GM18498 (cell line): ENCODE data around the gene MBOAT7.
"Not testable (repeated sequence)": the region's sequence is repeated elsewhere in the genome, so short reads cannot be mapped to it uniquely, and the experiment has no call there.

Experiments used
- ATAC-seq: cut with Tn5 transposase; IDR thresholded peaks from one replicate; pipeline ENCODE4 v1.9.1; 2021; ENCODE audit warnings: mild to moderate bottlenecking, moderate library complexity; ENCODE audit not compliant: unreplicated experiment

MBOAT7 gene

DNA sequence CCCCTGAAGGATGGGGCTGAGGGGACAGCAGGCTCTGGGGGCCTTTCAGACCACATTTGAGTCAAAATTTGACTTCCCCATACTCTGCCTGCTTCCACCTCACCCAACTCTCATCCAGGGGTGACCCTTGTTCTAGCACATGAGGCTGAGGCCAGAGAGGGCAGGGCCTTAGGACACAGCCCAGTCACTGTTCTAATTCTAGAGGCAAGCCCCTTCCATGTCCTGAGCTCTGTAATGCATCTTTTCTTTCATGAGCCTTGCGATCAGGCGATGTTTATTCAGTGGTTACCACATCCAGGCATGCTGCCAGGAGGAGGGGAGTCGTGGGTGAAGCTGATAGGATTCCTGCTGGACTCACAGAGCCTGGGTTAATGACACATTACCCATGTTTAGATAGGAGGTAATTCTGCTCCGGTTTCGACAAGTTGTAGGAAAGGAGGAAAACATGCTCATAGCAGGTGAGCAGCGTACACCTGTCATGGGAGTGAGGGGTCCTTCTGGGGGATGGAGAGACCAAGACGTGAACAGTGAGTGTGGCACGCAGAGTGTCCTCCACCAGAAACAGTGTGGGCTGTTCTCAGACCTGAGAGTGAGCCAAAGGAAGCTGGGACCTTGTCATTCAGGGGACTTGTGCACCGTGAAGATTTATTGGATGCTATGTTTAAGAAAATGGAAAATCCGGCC, 20.6 kb upstream of the MBOAT7 start:
- ATAC-seq = no peak

GRCh38 chr19:54209058-54209810, 19.9 kb upstream of the MBOAT7 start:
- no peak for ATAC-seq

DNA sequence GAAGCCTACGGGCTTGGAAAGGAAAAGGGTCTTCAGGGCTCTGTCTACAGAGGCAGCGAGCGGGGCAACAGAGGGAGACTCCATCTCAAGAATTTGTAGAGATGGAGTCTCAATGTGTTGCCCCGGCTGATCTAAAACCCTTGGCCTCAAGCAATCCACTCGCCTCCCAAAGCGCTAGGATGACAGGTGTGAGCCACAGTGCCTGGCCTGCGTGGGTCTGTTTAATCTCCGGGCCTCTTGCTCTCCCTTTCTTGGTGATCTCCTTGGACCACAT, 19.3 kb upstream of the MBOAT7 start:
- ATAC-seq = no peak

DNA sequence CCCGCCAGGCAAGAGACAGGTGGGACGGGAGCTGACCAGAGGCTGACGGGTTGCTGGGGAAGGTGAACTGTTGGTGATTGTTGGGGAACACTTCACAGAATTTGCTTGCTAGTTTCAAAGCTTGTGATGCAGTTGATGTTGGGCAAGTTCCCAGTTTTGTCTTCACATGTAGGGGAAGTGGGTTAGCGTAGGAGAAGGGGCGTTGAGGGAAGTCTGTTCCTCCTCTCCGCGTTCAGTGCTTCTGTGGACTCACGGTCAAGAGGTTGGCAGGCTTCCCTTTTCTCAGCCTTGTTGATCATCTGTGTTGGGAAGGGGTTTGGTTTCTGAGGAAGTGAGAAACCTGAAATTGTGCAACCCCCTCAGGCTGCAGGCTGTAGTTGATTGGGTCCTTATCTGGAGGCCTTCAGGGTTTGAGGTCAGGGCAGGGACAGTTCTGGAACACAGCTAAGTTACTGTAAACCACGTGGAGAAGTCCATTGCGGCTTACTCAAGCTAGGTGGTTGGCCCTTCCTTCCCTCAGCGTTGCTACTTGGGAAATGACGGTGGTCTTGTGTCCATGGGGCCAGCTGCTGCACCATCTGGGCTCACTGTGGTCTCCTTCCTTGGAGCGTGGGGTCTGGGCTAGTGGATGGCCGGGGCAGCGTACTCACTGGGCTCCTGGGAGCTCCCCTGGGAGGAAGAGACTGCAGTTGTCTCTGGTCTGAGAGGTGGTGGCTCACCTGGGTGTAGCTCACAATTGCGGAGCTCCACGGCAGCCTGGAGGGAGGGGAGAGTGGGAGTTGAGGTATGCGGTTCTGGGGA, 18.8 kb upstream of the MBOAT7 start:
- peak; percentile 40 for ATAC-seq

DNA sequence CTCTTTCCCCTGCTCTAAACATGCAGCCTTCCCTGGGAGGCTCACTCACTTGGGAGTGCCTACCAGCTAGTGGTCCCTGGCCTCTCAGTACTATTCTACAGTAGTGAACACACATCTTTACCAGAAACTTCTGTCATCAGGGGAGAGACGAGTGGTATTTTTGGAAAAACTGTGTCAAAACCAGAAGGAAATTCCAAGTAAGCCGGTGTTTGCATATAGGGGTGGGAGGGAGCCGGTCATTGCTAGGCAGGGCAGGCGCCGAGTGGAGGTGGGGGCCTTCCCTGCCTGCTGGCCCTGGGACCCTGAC, 18.2 kb upstream of the MBOAT7 start:
- ATAC-seq = no peak

DNA sequence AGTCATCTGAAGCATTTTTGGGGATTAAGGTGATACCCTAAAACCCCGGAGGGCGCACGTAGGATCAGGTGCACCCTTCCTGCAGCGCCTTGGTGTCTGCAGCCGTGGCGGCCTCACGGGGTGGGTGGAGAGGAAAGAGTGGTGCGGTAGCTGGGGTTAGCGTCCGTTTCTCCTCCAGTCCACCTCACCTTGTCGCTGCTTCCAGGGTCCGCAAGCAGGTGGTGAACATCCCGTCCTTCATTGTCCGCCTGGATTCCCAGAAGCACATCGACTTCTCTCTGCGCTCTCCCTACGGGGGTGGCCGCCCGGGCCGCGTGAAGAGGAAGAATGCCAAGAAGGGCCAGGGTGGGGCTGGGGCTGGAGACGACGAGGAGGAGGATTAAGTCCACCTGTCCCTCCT, 17.8 kb upstream of the MBOAT7 start:
- not testable (repeated sequence) for ATAC-seq

- ATAC-seq = no peak
These were observed 17.4 kb upstream of the MBOAT7 start for GRCh38 chr19:54206831-54207177.

GRCh38 chr19:54206030-54206830, 16.9 kb upstream of the MBOAT7 start:
- ATAC-seq = no peak

DNA sequence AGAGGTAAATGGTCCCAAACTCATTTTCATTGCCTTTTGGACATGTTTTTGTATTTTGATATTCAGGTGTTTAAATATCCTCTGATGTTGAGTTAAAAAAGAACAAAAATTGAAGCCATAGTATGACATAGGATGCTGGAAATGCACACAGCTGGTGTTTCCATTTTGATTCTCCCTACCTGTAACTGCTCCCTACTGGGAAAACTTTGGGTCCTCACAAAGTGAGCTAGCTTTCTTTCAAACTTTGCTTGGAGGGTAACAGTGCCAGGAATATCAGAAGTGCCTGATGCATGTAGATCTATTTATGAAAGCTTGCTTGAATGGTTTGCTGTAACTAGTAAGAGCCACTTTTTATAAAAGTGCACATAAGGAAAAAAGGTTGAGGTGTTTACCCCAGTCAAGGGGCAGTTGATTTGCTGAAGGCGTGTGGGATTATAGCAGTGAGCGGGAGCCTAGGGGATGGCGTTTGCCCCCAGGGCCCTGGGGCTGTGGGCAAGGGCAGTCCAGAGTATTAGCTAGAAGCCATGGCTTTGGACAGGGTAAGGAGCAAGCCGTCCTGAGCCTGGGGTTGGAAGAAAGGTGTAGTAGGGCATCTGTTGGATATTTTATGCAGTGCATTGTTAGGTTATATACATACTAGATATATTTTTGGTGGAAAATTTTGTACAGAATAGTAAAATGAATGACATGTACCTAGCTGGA, 15.5 kb upstream of the MBOAT7 start:
- ATAC-seq = no peak

- ATAC-seq = no peak
These were observed 13.8 kb upstream of the MBOAT7 start for GRCh38 chr19:54203151-54203611.

- no peak for ATAC-seq
These were observed 12.6 kb upstream of the MBOAT7 start for GRCh38 chr19:54201980-54202379.

DNA sequence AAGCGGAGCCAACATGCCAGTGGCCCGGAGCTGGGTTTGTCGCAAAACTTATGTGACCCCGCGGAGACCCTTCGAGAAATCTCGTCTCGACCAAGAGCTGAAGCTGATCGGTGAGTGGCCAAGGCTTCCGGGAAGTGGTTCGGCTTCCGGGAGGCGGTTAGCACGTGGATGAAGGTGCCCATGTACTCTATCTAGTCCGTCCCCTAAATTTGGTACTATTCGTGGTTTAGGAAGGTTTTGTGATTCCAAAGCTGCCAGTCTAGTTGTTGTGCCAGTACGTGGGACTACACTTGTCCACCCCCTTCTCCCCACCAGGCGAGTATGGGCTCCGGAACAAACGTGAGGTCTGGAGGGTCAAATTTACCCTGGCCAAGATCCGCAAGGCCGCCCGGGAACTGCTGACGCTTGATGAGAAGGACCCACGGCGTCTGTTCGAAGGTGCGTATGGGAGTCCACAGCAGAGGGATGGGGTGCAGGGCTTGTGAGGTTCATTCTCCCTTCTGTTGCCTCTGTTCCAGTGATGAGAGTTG, 11.9 kb upstream of the MBOAT7 start:
- no peak for ATAC-seq

GRCh38 chr19:54199401-54199800, 10.0 kb upstream of the MBOAT7 start:
- no peak for ATAC-seq

DNA sequence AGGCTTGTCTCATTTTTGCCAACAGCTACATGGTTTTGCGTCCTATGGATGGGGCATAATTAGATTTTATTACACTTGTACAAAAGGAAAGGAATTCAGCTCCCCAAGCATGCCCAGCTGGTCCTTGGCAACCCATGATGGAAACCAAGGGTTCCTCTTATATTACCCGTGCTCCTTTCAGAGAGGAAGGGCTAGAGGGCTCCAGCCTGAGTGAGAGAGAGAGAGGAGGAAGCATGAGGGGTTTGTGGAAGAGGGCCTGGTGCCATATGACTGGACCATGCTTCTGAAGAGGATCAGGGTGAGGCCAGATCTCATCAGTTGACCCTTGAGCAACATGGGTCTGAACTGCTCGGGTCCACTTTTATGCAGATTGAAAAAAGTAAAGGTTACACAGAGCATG, 7.7 kb upstream of the MBOAT7 start:
- no peak for ATAC-seq

DNA sequence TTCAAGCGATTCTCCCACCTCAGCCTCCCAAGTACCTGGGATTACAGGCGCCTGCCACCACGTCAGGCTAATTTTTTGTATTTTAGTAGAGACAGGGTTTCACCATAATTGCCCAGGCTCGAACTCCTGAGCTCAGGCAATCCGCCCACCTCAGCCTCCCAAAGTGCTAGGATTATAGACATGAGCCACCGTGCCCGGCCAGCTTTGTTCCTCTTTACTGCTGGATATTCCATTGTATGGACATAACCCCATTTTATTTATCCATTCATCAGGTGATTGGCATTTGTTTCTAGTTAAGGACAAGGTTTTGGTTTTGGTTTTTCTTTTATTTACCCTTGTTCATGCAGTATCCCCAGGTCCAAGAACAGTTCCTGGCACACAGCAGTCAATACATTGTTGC, 7.2 kb upstream of the MBOAT7 start:
- no peak for ATAC-seq

- ATAC-seq = not testable (repeated sequence)
These were observed 5.1 kb upstream of the MBOAT7 start for GRCh38 chr19:54194463-54194862.

DNA sequence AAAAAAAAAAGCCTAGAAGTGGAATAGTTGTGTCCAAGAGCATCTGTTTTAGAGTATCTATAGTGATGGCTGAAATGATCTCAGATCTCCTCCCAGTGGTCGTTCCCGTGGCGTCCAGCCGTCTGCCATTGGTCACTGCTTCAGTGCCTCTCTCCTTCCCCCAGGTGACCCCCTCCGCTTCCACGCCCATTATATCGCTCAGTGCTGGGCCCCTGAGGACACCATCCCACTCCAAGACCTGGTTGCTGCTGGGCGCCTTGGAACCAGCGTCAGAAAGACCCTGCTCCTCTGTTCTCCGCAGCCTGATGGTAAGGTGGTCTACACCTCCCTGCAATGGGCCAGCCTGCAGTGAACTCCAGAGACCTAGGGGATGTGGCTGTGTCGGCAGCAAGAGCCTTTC, 3.6 kb upstream of the MBOAT7 start:
- no peak for ATAC-seq

GRCh38 chr19:54191811-54192453, 2.6 kb upstream of the MBOAT7 start:
- no peak for ATAC-seq

DNA sequence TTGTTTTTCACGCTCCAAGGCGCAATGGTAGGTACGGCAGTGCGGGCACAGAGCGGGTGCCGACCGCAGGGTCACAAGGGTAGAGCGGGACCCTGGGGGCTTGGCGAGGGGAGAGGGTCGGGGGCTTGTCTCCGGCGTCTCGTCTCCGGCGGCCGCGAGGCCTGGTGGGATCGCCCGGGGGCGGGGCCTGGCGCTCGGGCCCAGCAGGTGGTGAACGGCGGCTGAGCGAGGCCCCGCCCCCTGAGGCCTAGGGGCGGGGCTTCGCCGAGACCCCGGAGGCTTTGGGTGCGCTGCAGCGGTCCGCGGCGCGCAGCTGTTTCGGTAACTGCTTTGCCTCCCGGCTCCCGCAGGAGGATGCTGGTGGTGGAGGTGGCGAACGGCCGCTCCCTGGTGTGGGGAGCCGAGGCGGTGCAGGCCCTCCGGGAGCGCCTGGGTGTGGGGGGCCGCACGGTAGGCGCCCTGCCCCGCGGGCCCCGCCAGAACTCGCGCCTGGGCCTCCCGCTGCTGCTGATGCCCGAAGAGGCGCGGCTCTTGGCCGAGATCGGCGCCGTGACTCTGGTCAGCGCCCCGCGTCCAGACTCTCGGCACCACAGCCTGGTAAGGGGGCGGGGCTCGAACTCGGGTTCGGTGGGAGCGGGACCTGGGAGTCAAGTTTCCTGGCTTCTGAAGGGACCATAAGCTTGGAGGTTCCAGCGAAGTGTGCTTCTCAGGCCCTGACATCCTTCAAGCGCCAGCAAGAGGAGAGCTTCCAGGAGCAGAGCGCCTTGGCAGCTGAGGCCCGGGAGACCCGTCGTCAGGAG, 1.8 kb upstream of the MBOAT7 start, which contains the start of gene TSEN34:
Gene TSEN34, plus strand, starts transcription at position 298 of the 800 bp plus-strand sequence. Its CDS starts 57 bp downstream, at position 355.
- ATAC-seq = peak; percentile 35
